Activated CD4-positive, alpha-beta T cell treated with anti-CD3 and anti-CD28 coated beads for 36 hours (primary cell): ENCODE results near the gene SAP30BP. TPM values are rescaled to one million over a fixed set of nuclear protein-coding genes. Genes with fewer than 3 reads are reported as not detected.

Source experiments
- ATAC-seq: fragments of 200-7000 bp; cut with Tn5 transposase; one replicate; pipeline ENCODE4 v1.10.0; 2021; ENCODE audit warnings: mild to moderate bottlenecking, moderate library complexity
- CTCF ChIA-PET: fragments of 350-600 bp; sonication (Branson Sonifier 250); formaldehyde crosslinking; loops from one replicate; lab custom pipeline; 2021; ENCODE audit warnings: antibody characterized with exemption; lab: Charles Lee
- POLR2A ChIA-PET: fragments of 350-600 bp; sonication (Branson Sonifier 250); formaldehyde crosslinking; loops from one replicate; lab custom pipeline; 2021; ENCODE audit warnings: antibody characterized with exemption, inconsistent platforms; lab: Charles Lee
- DNase-seq: peaks from one replicate; pipeline ENCODE4 v3.0.0-alpha.2; 2020
- H3K27ac Mint-ChIP-seq: one replicate; pipeline ENCODE4 v1.8.0; 2021; ENCODE audit warnings: mixed read lengths
- H3K27me3 Mint-ChIP-seq: one replicate; pipeline ENCODE4 v1.8.0; 2021; ENCODE audit warnings: mixed read lengths
- H3K36me3 Mint-ChIP-seq: one replicate; pipeline ENCODE4 v1.8.0; 2021; ENCODE audit warnings: low read depth, mixed read lengths
- H3K4me1 Mint-ChIP-seq: one replicate; pipeline ENCODE4 v1.8.0; 2021; ENCODE audit warnings: mixed read lengths
- H3K4me3 Mint-ChIP-seq: one replicate; pipeline ENCODE4 v1.8.0; 2021; ENCODE audit warnings: mild to moderate bottlenecking, moderate library complexity, mixed read lengths
- H3K9me3 Mint-ChIP-seq: one replicate; pipeline ENCODE4 v1.8.0; 2021; ENCODE audit warnings: low read depth, mixed read lengths
- intact Hi-C, 2 experiments: fragments of 100-400 bp; cut with DNase I in 1 of 2; cut with micrococcal nuclease in 1 of 2; formaldehyde crosslinking; loops; one replicate each; pipeline versions ENCODE4 v1.14.2 to v1.15.1; 2022 to 2024; cut with DNase I, micrococcal nuclease
- total RNA-seq, 2 experiments: library from RNA; stranded (reverse); gene quantifications; one replicate each; pipeline ENCODE4 v1.2.3, GENCODE V29; 2021

SAP30BP gene
- total RNA-seq, 2 experiments from 2014 or later, result 87.8 to 100.0 TPM

GRCh38 chr17:75742337-75742736 lies 75.2 kb downstream of the SAP30BP start:
- no peak overlapping the region for H3K4me3 Mint-ChIP-seq
- intact Hi-C loops, result no loop called here
- ChIA-PET POLR2A (no interaction called here), CTCF (interaction anchor here (1.3 kb wide), 1 partner anchor 110 kb away, joined by 8 read pairs; the partner anchor contains the start of gene SMIM5)
- no peak overlapping the region for H3K27ac Mint-ChIP-seq
- no peaks in the 10 kb centered on the region for H3K27me3 Mint-ChIP-seq
- no peaks in the 10 kb centered on the region for H3K9me3 Mint-ChIP-seq
- H3K4me1 Mint-ChIP-seq, result peaks cover 6% of the 10 kb centered on the region
- DNase-seq (no peak), ATAC-seq (no peak)
- H3K36me3 Mint-ChIP-seq, result no peaks in the 10 kb centered on the region

DNA sequence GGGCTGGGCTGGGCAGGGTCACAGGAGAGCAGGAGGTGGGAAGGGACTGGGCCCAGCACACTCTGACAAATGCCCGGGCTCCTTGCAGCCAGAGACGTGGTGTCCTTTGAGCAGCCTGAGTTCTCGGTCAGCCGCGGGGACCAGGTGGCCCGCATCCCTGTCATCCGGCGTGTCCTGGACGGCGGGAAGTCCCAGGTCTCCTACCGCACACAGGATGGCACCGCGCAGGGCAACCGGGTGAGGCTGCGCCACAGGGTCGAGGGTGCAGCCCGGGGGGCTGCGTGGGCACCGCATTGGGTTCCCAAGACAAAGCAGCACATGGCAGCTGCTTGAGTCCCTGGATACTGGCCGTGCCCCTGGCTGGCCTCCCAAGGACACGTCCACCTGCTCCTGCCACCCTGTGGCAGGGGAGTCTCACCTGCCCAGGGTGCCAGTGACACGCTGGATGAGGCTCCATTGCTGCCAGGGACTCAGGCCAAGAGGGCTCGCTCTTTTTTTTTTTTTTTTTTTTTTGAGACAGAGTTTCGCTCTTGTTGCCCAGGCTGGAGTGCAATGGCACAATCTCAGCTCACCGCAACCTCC lies 76.6 kb downstream of the SAP30BP start:
- Mint-ChIP-seq H3K36me3 (no peaks in the 10 kb centered on the region), H3K4me1 (peaks cover 5% of the 10 kb centered on the region), H3K9me3 (no peaks in the 10 kb centered on the region), H3K27ac (no peak overlapping the region), H3K27me3 (no peaks in the 10 kb centered on the region), H3K4me3 (no peak overlapping the region)
- ChIA-PET CTCF (interaction anchor here (8.1 to 8.3 kb wide), 2 partner anchors 69 to 111 kb away, joined by 140 to 242 read pairs; partner anchors contain the start of gene SMIM5), POLR2A (no interaction called here)
- intact Hi-C loops, result no loop called here
- DNase-seq (no peak), ATAC-seq (no peak)

GRCh38 chr17:75748706-75749105 lies 81.6 kb downstream of the SAP30BP start:
- Mint-ChIP-seq H3K36me3 (no peaks in the 10 kb centered on the region), H3K9me3 (no peaks in the 10 kb centered on the region), H3K4me3 (no peak overlapping the region), H3K4me1 (peaks cover 15% of the 10 kb centered on the region), H3K27me3 (no peaks in the 10 kb centered on the region), H3K27ac (no peak overlapping the region)
- no peak for ATAC-seq
- ChIA-PET CTCF (interaction anchor here (0.6 to 8.3 kb wide), 32 partner anchors 9 to 850 kb away, joined by 3 to 242 read pairs (median 7); partner anchors contain the start of genes GALK1, ITGB4, RECQL5 and SAP30BP), POLR2A (interaction anchor here (0.6 kb wide), 1 partner anchor 60 kb away, joined by 12 read pairs; no protein-coding TSS in a partner anchor)
- DNase-seq, result no peak
- intact Hi-C loops, result loop anchor here (1.0 kb wide), 2 partner anchors 73 to 322 kb away; no protein-coding TSS in a partner anchor

DNA sequence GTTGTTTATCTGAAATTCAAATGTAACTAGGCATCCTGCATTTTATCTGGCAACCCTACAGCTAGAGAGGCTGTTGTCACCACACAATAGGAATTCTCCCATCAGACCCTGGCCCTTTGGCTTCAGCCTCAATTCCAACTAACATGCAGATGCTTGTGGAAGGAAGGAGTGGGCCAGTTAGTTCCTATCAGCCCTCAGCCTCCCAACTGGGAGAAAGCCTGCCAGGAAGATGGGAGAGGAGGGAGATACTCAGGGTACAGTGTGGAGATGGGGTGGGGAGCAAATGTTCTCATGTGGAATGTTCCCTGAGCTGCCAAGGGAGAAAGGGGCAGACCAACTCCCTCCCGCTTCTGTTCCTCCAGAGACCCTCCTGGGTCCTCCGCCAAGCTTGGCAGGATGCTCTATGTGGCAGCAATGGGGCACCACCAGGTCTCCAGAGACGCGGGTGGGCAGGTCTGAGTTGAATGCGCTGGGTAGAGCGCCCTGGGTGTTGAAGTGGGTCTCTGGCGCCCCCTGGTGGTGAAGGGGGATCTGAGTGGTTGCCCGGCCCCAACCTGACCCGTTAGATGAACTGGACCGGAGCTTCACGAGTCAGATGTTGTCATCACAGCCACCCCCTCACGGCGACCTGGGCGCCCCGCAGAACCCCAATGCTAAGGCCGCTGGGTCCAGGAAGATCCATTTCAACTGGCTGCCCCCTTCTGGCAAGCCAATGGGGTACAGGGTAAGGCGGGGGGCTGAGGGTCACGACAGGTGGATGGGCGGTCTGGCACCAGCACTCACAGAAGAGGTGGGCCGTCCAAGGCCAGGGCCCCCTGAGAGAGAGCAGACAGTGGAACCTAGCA lies 82.6 kb downstream of the SAP30BP start:
- DNase-seq (peak; percentile 95), ATAC-seq (peak; percentile 75)
- H3K27me3 Mint-ChIP-seq, result no peaks in the 10 kb centered on the region
- peaks cover 18% of the 10 kb centered on the region for H3K4me1 Mint-ChIP-seq
- H3K27ac Mint-ChIP-seq, result no peak overlapping the region
- POLR2A ChIA-PET, result interaction anchor here (1.1 kb wide), 1 partner anchor 27 kb away, joined by 4 read pairs; no protein-coding TSS in a partner anchor
- no peak overlapping the region for H3K4me3 Mint-ChIP-seq
- no peaks in the 10 kb centered on the region for H3K36me3 Mint-ChIP-seq
- intact Hi-C loops, result loop anchor here (1.0 kb wide), 4 partner anchors 116 to 323 kb away; partner anchors contain the start of gene SMIM5 (in 2 of the 2)
- CTCF ChIA-PET, result interaction anchor here (0.6 to 8.3 kb wide), 37 partner anchors 11 to 821 kb away, joined by 3 to 242 read pairs (median 4); partner anchors contain the start of genes GALK1, ITGB4, MYO15B and RECQL5
- no peaks in the 10 kb centered on the region for H3K9me3 Mint-ChIP-seq

DNA sequence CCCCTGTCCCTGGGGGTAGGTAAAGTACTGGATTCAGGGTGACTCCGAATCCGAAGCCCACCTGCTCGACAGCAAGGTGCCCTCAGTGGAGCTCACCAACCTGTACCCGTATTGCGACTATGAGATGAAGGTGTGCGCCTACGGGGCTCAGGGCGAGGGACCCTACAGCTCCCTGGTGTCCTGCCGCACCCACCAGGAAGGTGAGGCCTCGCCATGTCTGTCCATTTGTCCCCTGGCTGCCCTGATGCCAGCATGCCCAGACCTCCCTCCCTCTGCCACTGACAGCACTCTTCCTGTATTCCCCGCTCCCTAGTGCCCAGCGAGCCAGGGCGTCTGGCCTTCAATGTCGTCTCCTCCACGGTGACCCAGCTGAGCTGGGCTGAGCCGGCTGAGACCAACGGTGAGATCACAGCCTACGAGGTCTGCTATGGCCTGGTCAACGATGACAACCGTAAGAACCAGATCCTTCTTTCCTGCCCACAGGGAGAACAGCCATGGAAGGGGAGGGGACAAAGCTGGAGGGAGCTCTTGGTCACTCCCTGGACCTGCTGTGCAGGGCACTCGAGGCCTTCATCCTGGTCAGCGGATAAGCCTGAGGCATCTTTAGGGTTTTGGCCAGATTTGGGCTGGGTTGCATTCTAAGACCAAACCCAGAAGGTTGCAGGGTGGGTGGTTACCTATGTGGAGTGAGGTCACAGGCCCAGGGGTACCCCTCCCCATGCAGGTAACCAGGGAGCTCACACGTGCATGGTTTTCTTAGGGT lies 83.7 kb downstream of the SAP30BP start:
- H3K4me1 Mint-ChIP-seq, result peaks cover 21% of the 10 kb centered on the region
- no peaks in the 10 kb centered on the region for H3K36me3 Mint-ChIP-seq
- ChIA-PET POLR2A (interaction anchor here (0.5 to 1.1 kb wide), 4 partner anchors 24 to 450 kb away, joined by 3 to 4 read pairs (median 3); no protein-coding TSS in a partner anchor), CTCF (interaction anchor here (0.7 to 8.3 kb wide), 14 partner anchors 12 to 324 kb away, joined by 3 to 242 read pairs (median 8); partner anchors contain the start of genes GALK1, RECQL5, SAP30BP and SMIM5)
- no peaks in the 10 kb centered on the region for H3K9me3 Mint-ChIP-seq
- ATAC-seq, result no peak
- no peak overlapping the region for H3K27ac Mint-ChIP-seq
- intact Hi-C loops, result loop anchor here (1.0 kb wide), 4 partner anchors 118 to 325 kb away; partner anchors contain the start of gene SMIM5 (in 2 of the 2)
- no peak overlapping the region for H3K4me3 Mint-ChIP-seq
- H3K27me3 Mint-ChIP-seq, result no peaks in the 10 kb centered on the region
- no peak for DNase-seq

- intact Hi-C loops, result no loop called here
- no peak overlapping the region for H3K27ac Mint-ChIP-seq
- H3K4me1 Mint-ChIP-seq, result peaks cover 21% of the 10 kb centered on the region
- H3K27me3 Mint-ChIP-seq, result no peaks in the 10 kb centered on the region
- ATAC-seq (no peak), DNase-seq (no peak)
- no peaks in the 10 kb centered on the region for H3K36me3 Mint-ChIP-seq
- ChIA-PET CTCF (interaction anchor here (0.7 to 8.3 kb wide), 16 partner anchors 11 to 227 kb away, joined by 3 to 242 read pairs (median 10); partner anchors contain the start of genes GALK1, RECQL5, SAP30BP and SMIM5), POLR2A (no interaction called here)
- no peak overlapping the region for H3K4me3 Mint-ChIP-seq
- no peaks in the 10 kb centered on the region for H3K9me3 Mint-ChIP-seq
Observed at GRCh38 chr17:75751676-75752404, 84.7 kb downstream of the SAP30BP start.

DNA sequence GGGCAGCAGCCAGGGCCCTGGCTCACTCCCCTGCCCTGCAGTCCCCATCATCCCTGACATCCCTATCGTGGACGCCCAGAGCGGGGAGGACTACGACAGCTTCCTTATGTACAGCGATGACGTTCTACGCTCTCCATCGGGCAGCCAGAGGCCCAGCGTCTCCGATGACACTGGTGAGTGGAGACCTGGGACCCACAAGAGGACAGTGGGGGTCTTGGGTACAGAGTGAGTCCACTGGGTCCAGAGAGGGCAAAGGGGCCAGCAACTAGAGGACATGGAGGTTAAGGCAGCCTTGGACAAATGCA lies 85.2 kb downstream of the SAP30BP start:
- no peak for DNase-seq
- no peak overlapping the region for H3K4me3 Mint-ChIP-seq
- no peak for ATAC-seq
- intact Hi-C loops, result no loop called here
- H3K9me3 Mint-ChIP-seq, result no peaks in the 10 kb centered on the region
- POLR2A ChIA-PET, result no interaction called here
- CTCF ChIA-PET, result interaction anchor here (1.0 to 2.5 kb wide), 17 partner anchors 11 to 328 kb away, joined by 3 to 38 read pairs (median 6); partner anchors contain the start of genes GALK1, RECQL5, SAP30BP and SMIM5
- no peaks in the 10 kb centered on the region for H3K36me3 Mint-ChIP-seq
- no peak overlapping the region for H3K27ac Mint-ChIP-seq
- peaks cover 21% of the 10 kb centered on the region for H3K4me1 Mint-ChIP-seq
- no peaks in the 10 kb centered on the region for H3K27me3 Mint-ChIP-seq

DNA sequence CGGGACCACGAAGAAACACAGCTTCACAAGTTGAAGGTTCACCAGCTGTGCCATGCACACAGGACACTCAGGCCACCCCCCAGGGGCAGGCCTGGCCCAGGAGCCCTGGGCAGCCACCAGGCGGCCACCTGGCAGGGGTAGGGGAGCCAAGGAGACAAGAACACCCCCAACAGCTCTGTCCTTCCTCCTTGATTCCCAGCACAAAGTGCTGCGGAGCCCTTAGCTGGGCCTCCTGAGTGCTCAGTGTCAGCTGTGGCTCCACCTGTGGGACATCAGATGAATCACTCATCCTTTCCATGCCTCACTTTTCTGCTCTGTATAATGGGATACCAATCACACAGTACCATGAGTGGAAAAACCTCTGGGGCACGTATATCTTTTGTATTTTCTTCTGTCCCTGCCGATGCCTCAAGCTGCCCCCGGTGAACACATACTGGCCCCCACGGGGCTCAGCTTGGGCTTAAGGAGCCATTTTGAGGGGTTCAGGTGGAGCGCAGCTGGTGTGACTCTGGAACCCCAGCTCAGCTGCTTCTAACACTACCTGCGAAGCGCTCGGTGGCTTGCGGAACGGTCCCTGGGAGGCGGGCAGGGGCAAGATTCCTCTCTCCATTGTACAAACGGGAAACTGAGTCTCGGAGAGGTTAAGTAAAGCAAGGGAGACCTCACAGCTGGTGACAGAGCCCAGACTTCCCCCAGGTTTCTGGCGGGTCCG lies 85.8 kb downstream of the SAP30BP start:
- H3K27me3 Mint-ChIP-seq, result no peaks in the 10 kb centered on the region
- no peaks in the 10 kb centered on the region for H3K9me3 Mint-ChIP-seq
- no peaks in the 10 kb centered on the region for H3K36me3 Mint-ChIP-seq
- DNase-seq, result peak; percentile 36
- POLR2A ChIA-PET, result interaction anchor here (0.5 to 2.0 kb wide), 6 partner anchors 12 to 102 kb away, joined by 3 to 13 read pairs (median 6); partner anchors contain the start of genes GALK1 and WBP2
- ATAC-seq, result peak; percentile 11
- CTCF ChIA-PET, result interaction anchor here (0.5 to 2.5 kb wide), 50 partner anchors 11 to 547 kb away, joined by 3 to 38 read pairs (median 5); partner anchors contain the start of genes GALK1, ITGB4, RECQL5 and SAP30BP
- peak overlapping the region; percentile 47 for H3K27ac Mint-ChIP-seq
- intact Hi-C loops, result loop anchor here in 1 of 2 experiments (1.0 kb wide), 2 partner anchors 26 to 74 kb away; a partner anchor contains a TSS
- peak overlapping the region; percentile 59 for H3K4me3 Mint-ChIP-seq
- H3K4me1 Mint-ChIP-seq, result peaks cover 16% of the 10 kb centered on the region

DNA sequence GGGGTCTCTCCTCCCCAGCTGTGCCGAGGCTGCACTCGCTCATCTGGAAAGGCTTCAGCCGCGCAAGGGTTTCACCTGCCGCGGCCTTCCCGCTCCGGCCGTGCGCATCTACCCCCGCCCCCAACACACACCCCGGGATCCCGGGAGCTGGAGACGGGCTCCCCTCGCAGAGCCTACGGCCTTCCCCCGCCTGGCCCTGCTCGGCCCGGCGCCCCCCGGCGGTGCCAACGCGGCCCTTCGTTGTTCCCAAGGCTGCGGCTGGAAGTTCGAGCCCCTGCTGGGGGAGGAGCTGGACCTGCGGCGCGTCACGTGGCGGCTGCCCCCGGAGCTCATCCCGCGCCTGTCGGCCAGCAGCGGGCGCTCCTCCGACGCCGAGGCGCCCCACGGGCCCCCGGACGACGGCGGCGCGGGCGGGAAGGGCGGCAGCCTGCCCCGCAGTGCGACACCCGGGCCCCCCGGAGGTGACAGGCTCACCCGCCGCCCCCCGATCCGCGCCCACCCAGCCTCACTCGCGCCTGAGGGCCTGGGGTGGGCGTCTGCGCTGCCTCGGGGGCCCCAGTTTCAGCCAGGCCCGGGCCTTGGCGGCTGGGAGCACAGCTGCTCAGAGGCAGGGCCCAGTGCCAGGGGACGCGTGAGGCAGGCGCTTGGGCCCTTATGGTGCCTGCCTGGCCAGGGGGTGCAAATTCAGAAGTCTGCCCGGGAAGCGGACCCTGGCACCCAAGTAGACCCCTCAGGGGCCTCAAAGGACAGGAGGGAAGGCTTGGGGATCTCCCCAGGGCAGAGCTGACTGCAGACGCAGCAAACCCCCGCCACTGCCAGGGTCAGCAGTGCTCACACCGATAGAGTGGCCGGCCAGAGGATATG lies 86.6 kb downstream of the SAP30BP start:
- CTCF ChIA-PET, result interaction anchor here (0.6 to 2.5 kb wide), 51 partner anchors 9 to 546 kb away, joined by 3 to 38 read pairs (median 5); partner anchors contain the start of genes GALK1, ITGB4, RECQL5 and SAP30BP
- intact Hi-C loops, result loop anchor here in 1 of 2 experiments (1.0 kb wide), 2 partner anchors 26 to 74 kb away; a partner anchor contains a TSS
- DNase-seq (peak; percentile 83), ATAC-seq (peak; percentile 82)
- H3K4me3 Mint-ChIP-seq, result peak overlapping the region; percentile 59
- no peaks in the 10 kb centered on the region for H3K36me3 Mint-ChIP-seq
- POLR2A ChIA-PET, result interaction anchor here (0.5 to 2.0 kb wide), 6 partner anchors 11 to 102 kb away, joined by 3 to 13 read pairs (median 6); partner anchors contain the start of genes GALK1 and WBP2
- H3K27me3 Mint-ChIP-seq, result no peaks in the 10 kb centered on the region
- no peaks in the 10 kb centered on the region for H3K9me3 Mint-ChIP-seq
- H3K27ac Mint-ChIP-seq, result no peak overlapping the region
- peaks cover 16% of the 10 kb centered on the region for H3K4me1 Mint-ChIP-seq
